ENCODE data around the gene KIF3A.

DNA sequence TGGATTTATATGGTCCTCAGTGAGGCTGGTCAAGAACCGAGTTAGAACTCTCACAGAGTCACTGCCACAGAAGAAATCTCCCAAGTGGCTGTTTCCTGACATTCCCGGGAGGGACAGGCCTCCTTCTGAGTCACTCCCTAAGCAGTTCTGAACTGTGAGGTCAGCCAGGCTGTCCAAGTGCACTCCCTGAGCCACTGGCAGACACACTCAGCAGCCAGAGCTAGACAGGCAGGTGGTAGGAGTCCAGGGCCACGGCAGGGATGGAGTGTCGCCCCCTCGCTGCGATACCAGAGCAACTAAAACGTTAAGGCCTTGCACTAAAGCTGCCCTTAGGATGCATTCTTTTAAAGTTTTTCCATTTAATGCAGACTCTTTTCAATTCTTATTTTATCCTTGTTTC is 60.2 kb downstream of the KIF3A start:
- TF ChIP-seq, protein P1, sequence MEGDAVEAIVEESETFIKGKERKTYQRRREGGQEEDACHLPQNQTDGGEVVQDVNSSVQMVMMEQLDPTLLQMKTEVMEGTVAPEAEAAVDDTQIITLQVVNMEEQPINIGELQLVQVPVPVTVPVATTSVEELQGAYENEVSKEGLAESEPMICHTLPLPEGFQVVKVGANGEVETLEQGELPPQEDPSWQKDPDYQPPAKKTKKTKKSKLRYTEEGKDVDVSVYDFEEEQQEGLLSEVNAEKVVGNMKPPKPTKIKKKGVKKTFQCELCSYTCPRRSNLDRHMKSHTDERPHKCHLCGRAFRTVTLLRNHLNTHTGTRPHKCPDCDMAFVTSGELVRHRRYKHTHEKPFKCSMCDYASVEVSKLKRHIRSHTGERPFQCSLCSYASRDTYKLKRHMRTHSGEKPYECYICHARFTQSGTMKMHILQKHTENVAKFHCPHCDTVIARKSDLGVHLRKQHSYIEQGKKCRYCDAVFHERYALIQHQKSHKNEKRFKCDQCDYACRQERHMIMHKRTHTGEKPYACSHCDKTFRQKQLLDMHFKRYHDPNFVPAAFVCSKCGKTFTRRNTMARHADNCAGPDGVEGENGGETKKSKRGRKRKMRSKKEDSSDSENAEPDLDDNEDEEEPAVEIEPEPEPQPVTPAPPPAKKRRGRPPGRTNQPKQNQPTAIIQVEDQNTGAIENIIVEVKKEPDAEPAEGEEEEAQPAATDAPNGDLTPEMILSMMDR (IDR thresholded peaks at IDR 0.05) = no peak
- no peak for TF ChIP-seq POLR2A (IDR thresholded peaks at IDR 0.05)
